Gastroesophageal sphincter (tissue), 4 donors: ENCODE measurements around the gene DVL2. TPM values are rescaled to one million over a fixed set of nuclear protein-coding genes. Genes with fewer than 3 reads are reported as not detected.

Experiments used
- ATAC-seq: fragments of 150-250 bp; one replicate; pipeline ENCODE4 v1.9.1; 2016; ENCODE audit warnings: mild to moderate bottlenecking, moderate library complexity
- H3K27ac ChIP-seq, 4 donors: fragments of 200-600 bp; sonication (generic) in 3 of 4; 1 replicate in 3 of 4; 2 replicates in 1 of 4; pipeline ENCODE4 v1.5.1; 2016 to 2019
- H3K27me3 ChIP-seq: fragments of 200-600 bp; sonication (generic); one replicate; pipeline ENCODE4 v1.5.1; 2019
- H3K36me3 ChIP-seq, 2 donors: fragments of 200-600 bp; sonication (generic); one replicate each; pipeline ENCODE4 v1.5.1; 2019; ENCODE audit warnings: control low read depth in 1 of 2
- H3K4me1 ChIP-seq, 3 donors: fragments of 200-600 bp; sonication (generic); 1 replicate in 2 of 3; 2 replicates in 1 of 3; pipeline ENCODE4 v1.5.1; 2016 to 2019; ENCODE audit warnings: control low read depth in 2 of 3
- H3K4me3 ChIP-seq, 2 donors: fragments of 200-600 bp; sonication (generic); one replicate each; pipeline ENCODE4 v1.5.1; 2019; ENCODE audit warnings: mild to moderate bottlenecking in 1 of 2, moderate library complexity in 1 of 2
- H3K9me3 ChIP-seq, 3 donors: fragments of 200-600 bp; sonication (generic); one replicate each; pipeline ENCODE4 v1.5.1; 2017 to 2019; ENCODE audit warnings: control low read depth in 2 of 3
- CTCF ChIP-seq, 4 experiments: fragments of 200-600 bp in 2 of 4; fragments of 450-650 bp in 2 of 4; sonication (generic) in 1 of 4; IDR thresholded peaks; one replicate each; pipeline ENCODE4 v1.5.1; 2017 to 2019; ENCODE audit warnings: antibody characterized with exemption in 4 of 4, mild to moderate bottlenecking in 2 of 4, moderate library complexity in 2 of 4
- EP300 ChIP-seq: sonication (generic); formaldehyde crosslinking; IDR thresholded peaks from one replicate; pipeline ENCODE4 v1.6.1; 2017; ENCODE audit warnings: antibody characterized with exemption, mild to moderate bottlenecking
- POLR2A ChIP-seq, 2 donors: fragments of 450-650 bp; IDR thresholded peaks; one replicate each; pipeline ENCODE4 v1.6.1; 2017; ENCODE audit warnings: antibody characterized with exemption in 2 of 2, mild to moderate bottlenecking in 2 of 2, moderate library complexity in 1 of 2
- POLR2AphosphoS5 ChIP-seq: sonication (generic); formaldehyde crosslinking; IDR thresholded peaks from one replicate; pipeline ENCODE4 v1.6.1; 2017; ENCODE audit warnings: antibody characterized with exemption
- WGBS, 2 donors: methylation state at CpG; one replicate each; pipeline ENCODE4 v1.1.5; 2018; ENCODE audit warnings: low coverage in 1 of 2; 5-methylcytosine and 5-hydroxymethylcytosine counted together
- total RNA-seq, 4 donors: library from RNA; depleted of rRNA; stranded (reverse); fragments of >200 nt; gene quantifications; one replicate each; pipeline ENCODE4 v1.1.0, GENCODE V29; 2016

Gene DVL2
- 10 to 100 TPM; 33.0 to 53.9 (median 45.0) TPM for total RNA-seq

DNA sequence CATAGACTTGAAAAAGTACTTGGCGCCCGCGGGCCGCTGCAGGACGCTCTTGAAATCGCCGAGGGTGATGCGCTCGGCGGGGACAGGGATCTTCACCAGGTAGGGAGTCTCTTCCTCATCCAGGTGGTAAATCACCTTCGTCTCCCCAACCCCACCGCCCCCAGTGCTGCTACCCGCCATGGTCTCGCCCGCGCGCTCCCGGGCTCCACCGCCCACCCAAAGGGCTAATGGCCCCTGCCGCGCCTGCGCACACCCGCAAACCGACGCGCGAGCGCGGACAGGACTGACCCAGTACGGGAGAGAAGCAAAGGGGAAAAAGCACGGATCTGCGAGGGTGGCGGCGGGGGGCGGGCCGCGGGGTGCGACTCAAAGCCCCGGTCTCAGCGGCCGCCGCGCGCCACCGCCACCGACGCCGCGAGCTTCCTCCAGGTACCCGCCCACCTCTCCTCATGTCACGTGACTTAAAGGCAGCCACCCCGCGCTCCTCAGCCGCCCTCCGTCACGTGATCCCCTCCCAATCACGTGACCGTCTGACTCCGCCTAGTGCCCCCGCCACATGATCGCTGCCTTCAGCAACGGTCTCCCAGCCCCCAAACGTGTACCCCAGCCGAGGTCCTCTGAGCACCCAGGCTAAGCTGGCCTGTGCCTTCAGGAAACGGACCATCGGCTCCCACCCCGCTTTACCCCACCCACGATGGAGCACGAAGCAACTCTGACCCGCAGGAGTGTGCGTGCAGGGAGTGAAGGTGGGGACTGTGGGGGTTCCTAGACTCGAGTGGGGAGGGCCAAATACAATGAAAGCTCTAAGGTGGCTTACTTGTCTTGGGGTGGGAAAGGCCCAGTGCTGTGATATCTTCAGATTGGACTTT, at the start of gene DVL2:
Gene DVL2 (minus strand): TSS at position 435 of the 869 bp plus-strand sequence. CDS start 255 bp downstream, at position 180.
- H3K4me3 ChIP-seq: peak within 1 kb of the TSS; percentile 41 to 92
- H3K27me3 ChIP-seq: no peaks in the 10 kb centered on the region
- peaks cover 0 to 72% (median 20%) of the 10 kb centered on the region in 3 donors for H3K4me1 ChIP-seq
- peak; percentile 76 to 81 for TF ChIP-seq POLR2A (IDR thresholded peaks at IDR 0.05)
- no peak for TF ChIP-seq EP300
- TF ChIP-seq POLR2AphosphoS5: peak; percentile 72
- peak in 1 of 4 experiments; percentile 15 for TF ChIP-seq CTCF (IDR thresholded peaks at IDR 0.05)
- no peaks in the 10 kb centered on the region for H3K9me3 ChIP-seq
- peaks cover 0 to 34% of the 10 kb centered on the region in 2 donors for H3K36me3 ChIP-seq
- peak; percentile 68 for ATAC-seq
- 0% methylated on average over 1 of the region's 72 CpGs; no CpG with 5 or more reads in 1 of the 2 donors for WGBS, 2 donors
- peak within 1 kb of the TSS; percentile 9 to 93 (median 92) for H3K27ac ChIP-seq

- peak overlapping the region; percentile 81 to 98 (median 96) for H3K27ac ChIP-seq
- WGBS, 2 donors: 85% methylated on average over 5 of the region's 18 CpGs; no CpG with 5 or more reads in 1 of the 2 donors
- no peak for TF ChIP-seq CTCF (IDR thresholded peaks at IDR 0.05)
- TF ChIP-seq EP300: no peak
- no peak for TF ChIP-seq POLR2AphosphoS5
- H3K4me3 ChIP-seq: peak overlapping the region; percentile 53 to 86
- H3K27me3 ChIP-seq: no peaks in the 10 kb centered on the region
- H3K9me3 ChIP-seq: no peaks in the 10 kb centered on the region
- peaks cover 0 to 45% of the 10 kb centered on the region in 2 donors for H3K36me3 ChIP-seq
- H3K4me1 ChIP-seq: peaks cover 0 to 82% (median 24%) of the 10 kb centered on the region in 3 donors
- ATAC-seq: no peak
Measured at GRCh38 chr17:7283471-7284216, 49.3 kb upstream of the DVL2 start.

DNA sequence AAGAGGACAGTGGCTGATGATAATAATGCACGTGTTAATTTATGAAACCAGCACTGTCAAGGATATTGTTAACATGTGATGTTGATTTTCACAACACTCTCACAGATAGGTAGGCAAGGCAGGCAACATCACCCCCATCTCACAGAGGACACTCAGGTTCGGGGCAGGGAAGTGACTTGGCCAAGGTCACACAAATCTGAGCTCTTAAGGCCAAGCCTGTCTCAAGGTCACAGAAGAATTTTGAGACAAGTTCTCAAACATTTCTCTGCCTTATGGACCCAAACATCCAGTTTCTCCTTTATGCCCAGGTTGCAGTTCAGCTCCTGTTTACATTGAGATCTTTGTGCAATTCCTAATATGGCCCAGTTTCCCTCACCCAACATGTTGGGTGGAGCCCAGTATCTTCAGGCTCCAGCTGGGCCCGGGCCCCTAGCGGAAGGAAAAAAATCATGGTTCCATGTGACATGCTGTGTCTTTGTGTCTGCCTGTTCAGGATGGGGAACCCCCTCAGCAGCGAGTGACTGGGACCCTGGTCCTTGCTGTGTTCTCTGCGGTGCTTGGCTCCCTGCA, 48.5 kb upstream of the DVL2 start:
- H3K4me1 ChIP-seq: peaks cover 0 to 76% (median 24%) of the 10 kb centered on the region in 3 donors
- H3K27ac ChIP-seq: peak overlapping the region; percentile 81 to 98 (median 96)
- no peaks in the 10 kb centered on the region for H3K27me3 ChIP-seq
- no peaks in the 10 kb centered on the region for H3K9me3 ChIP-seq
- peak overlapping the region; percentile 53 to 86 for H3K4me3 ChIP-seq
- TF ChIP-seq CTCF (IDR thresholded peaks at IDR 0.05): peak in 3 of 4 experiments; percentile 35 to 65 (median 57)
- peak; percentile 57 for TF ChIP-seq POLR2AphosphoS5
- TF ChIP-seq POLR2A (IDR thresholded peaks at IDR 0.05): no peak
- TF ChIP-seq EP300: no peak
- ATAC-seq: no peak
- 25 to 43% methylated on average over 1 to 2 of the region's 6 CpGs for WGBS, 2 donors
- peaks cover 0 to 44% of the 10 kb centered on the region in 2 donors for H3K36me3 ChIP-seq

GRCh38 chr17:7281953-7282751, 47.8 kb upstream of the DVL2 start:
- Histone ChIP-seq H3K27ac (peak overlapping the region; percentile 81 to 98 (median 96)), H3K27me3 (no peaks in the 10 kb centered on the region), H3K36me3 (peaks cover 0 to 37% of the 10 kb centered on the region in 2 donors), H3K4me3 (peak overlapping the region; percentile 53 to 86), H3K9me3 (no peaks in the 10 kb centered on the region), H3K4me1 (peaks cover 0 to 69% (median 24%) of the 10 kb centered on the region in 3 donors)
- TF ChIP-seq EP300 (no peak), POLR2A (IDR thresholded peaks at IDR 0.05) (peak in 1 of 2 donors; percentile 36), POLR2AphosphoS5 (peak; percentile 80)
- WGBS, 2 donors: 3 to 5% methylated on average over 6 to 10 of the region's 43 CpGs
- peak; percentile 14 for ATAC-seq
